ENCODE measurements around the gene METTL27.
"Not testable (repeated sequence)": the region's sequence is repeated elsewhere in the genome, so short reads cannot be mapped to it uniquely, and the experiment has no call there.

Gene METTL27, protein sequence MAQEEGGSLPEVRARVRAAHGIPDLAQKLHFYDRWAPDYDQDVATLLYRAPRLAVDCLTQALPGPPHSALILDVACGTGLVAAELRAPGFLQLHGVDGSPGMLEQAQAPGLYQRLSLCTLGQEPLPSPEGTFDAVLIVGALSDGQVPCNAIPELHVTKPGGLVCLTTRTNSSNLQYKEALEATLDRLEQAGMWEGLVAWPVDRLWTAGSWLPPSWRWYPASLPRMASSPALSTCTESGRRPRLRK

DNA sequence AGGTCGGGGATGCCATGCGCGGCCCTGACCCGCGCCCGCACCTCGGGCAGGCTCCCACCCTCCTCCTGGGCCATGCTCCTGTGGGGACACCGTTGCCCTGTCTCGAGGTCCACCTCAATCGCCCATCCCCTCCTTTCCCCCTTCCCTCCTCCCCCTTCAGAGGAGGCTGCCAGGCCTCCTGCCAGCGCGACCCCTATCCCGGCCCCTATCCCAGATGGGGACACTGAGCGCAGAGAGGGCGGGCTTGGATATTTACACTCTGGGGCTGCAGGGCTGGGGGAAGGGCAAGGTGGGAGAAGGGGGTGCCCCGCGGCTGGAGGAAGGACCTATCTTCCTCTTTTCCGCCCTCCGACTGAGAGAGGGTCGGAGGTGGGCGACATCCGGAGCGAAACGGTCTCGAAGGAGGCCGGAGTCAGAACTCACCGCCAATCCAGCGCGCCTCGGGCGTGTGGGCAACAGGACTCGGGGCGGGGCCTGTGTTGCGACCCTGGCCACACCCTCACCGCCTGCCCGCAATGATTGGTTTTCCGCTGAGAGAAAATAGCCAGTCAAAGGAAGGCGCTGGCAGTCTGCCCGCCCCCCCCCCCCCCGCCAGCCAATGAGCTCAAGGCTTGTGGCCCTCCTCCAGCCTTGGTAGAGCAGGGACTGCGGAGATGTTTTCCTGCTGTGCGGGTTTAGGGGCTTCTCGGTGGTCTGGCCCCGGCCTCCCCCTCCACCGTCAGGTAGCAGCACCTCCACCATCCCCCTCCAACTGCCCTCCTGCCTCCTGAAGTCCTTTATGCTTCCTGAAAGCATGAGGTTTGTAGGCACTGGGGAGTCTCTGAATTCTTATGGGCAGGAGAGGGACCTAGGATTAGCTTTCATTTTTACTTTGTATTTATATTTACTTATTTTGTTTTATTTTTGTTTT lies at the start of gene METTL27:
Gene METTL27, minus strand, starts transcription at position 450 of the 910 bp plus-strand sequence. Its CDS starts 376 bp downstream, at position 74.
- DNase-seq (ENCODE audit: low read depth): peak; percentile 88

DNA sequence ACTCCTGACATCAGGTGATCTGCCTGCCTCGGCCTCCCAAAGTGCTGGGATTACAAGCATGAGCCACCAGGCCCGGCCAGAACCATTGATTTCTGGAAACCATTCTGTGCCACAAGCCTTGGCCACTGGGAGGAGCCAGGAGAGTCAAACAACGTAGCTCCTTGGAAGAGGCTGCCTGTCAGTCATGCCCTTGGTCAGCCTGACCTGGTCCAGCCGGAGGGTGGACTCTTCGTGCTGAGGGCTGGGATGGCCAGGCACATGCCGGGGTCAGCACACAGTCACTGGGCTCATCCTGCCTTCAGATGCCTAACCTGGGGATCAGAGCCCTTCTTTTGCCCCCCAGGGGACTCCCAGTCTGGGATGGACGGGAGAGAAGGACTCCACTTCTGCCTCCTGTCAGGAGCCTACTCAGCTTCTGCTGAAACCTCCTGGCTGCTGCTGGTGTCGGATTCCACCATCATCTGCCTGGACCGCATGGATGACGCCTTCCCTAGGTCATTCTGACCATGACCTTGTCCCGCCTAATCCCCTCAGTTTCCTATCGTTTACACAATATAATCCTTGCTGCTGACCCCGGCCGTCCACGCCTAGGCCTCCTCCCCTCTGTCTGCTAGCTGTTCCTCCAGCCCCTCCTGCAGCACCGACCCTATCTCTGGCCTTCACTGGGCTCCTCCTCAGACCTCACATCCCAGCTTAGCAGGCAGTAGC lies 49.0 kb upstream of the METTL27 start:
- no peak for DNase-seq (ENCODE audit: low read depth)

DNA sequence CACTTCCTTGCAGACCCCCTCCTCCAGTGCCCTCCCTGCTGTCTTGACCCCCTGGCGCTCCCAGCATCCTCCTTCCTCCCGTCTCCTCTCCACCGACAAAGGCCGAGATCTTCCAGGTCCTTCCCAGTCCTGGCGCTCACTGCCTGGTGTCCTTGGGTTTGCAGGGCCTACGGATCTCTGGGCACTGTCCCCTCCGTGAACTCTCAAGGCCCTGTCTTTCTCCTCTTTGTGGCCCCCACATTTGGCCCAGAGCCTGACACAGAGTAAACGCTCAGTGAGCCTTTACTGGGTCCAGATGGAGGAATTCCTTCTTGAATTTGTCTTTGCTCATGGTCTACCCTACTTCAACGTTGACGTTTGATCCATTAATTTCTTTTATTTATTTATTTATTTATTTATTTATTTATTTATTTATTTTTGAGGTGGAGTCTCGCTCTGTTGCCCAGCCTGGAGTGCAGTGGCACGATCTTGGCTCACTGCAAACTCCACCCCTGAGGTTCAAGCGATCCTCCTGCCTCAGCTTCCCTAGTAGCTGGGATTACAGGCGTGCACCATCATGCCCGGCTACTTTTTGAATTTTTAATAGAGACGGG lies 48.3 kb upstream of the METTL27 start:
- no peak for DNase-seq (ENCODE audit: low read depth)

DNA sequence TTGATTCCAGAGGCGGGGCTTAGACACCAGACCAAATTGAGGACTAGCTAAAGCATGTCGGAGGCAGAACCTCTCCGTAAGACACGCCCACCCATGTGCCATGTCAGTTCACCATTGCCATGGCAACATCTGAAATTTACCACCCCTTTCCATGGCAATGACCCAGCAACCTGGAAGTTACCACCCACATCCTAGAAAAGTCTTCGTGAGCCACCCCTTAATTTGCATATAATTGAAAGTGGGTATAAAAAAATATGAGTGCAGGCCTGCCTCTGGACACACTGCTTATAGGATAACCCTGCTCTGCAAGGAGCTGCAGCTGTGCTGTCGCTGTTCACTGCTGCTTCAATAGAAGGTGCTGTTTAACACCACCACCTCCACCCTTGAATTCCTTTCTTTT lies 46.6 kb upstream of the METTL27 start:
- no peak for DNase-seq (ENCODE audit: low read depth)

DNA sequence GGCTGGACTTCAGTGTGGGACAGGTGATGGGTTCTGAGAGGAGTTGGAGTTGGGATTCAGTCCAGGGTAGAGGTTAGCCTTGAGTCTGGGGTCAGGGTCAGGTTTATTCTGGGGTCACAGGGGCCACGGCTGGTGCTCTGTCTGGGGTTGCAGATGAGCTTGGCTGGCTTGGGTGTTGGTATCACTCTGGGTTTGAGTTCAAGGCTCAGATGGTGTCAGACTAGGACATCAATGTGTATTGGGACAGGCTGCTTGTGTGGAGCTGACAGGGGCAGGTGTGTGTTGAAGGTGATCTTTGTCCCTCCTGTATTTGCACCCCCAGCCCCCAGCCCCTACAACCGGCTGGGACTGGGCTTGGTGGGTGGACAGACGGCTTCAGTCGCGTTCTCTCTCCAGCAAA lies 45.4 kb upstream of the METTL27 start:
- DNase-seq (ENCODE audit: low read depth): no peak

DNA sequence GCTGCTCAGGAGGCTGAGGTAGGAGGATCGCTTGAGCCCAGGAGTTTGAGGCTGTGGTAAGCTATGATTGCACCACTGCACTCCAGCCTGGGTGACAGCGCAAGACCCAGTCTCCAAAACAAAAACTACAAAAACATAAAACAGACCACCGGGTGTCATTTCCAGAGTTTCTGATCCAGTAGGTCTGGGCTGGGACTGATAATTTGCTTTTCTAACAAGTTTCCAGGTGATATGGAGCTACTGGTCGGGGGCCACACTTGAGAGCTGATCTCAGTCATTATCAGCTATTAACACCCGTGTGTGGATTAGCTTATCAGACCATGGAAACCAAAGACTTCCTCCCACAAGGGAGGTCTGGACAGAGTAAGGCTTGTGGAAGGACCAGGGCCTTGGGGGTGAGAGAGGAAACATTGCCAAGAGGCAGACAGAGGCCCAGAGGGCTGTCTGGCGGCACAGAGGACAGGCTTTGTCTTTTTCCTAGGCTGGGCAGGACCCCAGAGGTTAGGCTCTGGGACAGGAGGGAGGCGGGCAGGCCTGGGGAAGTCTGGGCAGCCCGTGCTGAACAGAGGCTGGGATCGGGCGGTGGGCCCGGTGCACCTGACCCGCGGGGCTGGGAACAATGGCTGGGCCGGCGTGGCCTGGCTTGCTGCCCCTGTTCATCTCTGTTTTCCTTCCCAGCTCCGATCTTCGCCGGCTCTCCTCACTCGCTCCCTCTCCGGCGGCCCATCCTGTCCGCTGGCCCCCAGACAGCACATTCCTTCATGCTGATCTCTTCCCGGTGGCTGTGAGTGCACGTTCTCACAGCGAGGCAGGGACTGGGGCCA lies 43.9 kb upstream of the METTL27 start:
- peak; percentile 88 for DNase-seq (ENCODE audit: low read depth)

DNA sequence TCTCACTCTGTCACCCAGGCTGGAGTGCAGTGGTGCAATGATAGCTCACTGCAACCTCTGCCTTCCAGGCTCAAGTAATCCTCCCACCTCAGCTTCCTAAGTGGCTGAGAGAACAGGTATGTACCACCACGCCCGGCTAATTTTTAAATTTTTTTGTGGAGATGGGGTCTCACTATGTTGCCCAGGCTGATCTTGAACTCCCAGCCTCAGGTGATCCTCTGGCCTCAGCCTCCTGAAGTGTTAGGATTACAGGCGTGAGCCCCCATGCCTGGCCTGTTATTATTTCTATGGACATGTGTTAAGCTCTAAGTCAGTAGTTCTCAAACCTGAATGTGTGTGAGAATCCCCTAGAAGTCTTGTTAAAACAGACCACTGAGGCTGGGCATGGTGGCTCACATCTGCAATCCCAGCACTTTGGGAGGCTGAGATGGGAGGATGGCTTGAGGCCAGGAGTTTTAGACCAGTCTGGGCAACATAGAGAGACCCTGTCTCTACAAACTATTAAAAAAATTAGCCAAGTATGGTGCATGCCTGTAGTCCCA lies 43.2 kb upstream of the METTL27 start:
- DNase-seq (ENCODE audit: low read depth): no peak

DNA sequence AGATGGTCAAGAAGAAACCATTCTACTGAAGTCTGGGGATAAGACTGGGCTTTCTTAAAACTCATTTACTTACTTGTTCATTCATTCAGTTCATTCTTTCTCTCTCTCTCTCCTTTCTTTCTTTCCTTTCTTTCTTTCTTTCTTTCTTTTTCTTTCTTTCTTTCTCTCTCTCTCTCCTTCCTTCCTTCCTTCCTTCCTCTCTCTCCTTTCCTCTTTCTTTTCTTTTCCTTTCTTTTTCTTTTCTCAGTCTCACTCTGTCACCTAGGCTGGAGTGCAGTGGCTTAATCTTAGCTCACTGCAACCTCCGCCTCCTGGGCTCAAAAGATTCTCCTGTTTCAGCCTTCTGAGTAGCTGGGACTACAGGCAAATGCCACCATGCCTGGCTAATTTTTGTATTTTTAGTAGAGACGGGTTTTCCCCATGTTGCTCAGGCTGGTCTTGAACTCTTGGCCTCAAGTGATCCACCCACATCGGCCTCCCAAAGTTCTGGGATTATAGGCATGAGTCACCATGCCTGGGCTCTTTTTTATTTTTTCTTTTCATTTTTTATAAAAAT lies 42.6 kb upstream of the METTL27 start:
- DNase-seq (ENCODE audit: low read depth): not testable (repeated sequence)

DNA sequence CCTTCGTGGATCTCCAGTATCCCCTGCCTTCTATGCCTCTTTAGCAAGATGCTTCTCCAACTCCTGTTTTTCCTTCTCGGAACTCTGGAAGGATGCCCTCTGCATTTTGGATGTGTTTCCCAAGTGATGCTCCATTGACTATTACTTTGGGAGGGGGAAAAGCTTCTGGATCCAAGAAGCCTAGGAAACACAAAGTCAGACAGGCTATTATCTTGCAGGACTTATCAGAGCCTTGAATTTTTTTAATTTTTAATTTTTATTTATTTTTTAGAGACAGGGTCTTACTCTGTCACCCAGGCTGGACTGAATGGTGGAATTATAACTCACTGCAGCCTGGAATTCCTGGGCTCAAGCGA lies 39.7 kb upstream of the METTL27 start:
- no peak for DNase-seq (ENCODE audit: low read depth)

DNA sequence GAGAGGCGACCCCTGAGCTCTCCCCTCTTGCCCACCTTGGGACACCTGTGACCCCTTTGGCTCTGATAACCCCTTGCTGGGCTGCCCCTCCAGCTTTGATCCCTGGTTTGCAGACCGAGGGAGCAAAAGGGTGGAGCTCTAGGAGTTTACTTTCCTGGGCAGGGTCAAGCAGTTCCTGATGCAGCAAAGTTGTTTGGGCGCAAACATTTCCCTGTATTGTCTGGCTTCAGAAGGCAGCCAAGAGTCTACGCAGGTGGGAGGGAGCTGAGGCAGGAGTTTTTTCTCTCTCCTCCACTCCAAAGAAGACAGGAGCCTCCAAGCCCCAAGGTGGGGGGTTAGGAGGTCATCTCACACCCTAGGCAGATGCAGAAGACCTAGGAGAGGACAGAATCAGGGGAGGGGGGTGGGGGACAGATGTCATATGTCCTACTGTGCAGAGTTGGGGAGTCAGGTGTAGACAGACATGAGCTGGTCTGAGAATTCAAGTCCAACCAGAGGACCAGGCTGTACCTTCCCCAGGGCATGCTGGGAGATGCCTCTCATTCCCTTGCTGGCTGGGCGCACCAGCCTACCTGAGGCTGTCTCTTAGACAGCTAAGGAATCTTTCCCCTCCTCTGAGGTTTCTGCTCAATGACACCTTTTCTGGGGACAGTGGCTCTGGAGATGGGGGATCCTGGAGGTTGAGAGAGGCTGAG lies 39.2 kb upstream of the METTL27 start:
- DNase-seq (ENCODE audit: low read depth): no peak

DNA sequence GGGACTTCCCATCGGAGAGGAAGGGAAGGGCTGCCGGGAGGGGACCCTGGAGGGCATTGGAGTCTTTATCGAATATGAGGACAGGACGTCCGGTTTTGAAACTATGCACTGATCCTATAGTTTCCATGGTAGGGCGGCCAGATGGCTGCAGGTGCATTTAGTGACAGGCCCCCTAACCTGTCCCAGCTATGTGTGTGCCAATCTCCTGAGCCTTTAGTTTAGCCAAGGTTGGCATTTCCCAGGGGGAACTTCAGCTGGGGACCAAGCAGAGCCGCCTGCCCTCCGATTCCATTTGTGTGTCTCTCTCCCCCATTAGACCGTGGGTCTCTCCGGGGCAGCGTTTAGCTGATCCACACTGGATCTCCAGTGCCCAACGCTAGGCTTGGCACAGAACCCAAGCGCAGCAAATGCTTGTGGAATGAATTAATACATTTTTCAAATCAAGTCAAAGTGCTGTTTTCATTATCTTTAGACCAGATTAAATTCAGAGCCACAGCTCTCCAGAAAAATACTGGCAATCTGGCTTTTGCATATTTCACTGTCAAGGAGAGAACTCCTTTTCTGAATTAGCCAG lies 38.5 kb upstream of the METTL27 start:
- no peak for DNase-seq (ENCODE audit: low read depth)

DNA sequence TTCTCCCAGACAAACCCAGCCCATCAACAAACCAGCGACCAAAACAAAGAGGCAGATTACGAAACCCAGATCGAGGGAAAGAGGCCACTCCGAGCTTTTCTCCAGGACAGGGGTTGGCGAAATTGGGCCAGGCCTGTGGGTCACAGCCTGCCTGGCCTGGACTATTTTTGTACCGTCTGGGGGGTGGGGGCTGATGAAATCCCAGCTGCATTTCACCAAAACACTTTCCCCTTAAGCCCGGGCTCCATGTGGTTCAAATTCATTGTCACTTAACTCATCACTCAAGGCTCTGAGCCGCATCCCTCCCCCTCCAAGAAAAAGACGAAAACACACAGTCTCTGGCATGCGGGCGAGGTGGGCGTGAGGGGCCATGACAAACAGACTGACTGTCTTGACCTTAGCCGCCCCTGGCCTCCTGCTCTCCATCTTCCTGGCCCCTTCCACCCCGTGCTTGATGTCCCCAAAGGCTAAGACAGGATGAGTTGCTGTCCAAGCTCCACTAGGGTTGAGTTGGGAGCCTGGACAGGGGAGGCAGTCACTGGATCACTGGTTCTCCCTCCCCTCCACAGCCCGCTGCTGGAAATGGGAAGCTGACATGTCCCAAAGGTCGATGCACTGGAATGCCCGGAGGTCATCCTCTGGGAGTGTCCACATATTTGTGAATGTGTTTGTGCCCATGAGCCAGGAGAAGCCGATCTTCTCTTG lies 37.8 kb upstream of the METTL27 start:
- DNase-seq (ENCODE audit: low read depth): no peak

DNA sequence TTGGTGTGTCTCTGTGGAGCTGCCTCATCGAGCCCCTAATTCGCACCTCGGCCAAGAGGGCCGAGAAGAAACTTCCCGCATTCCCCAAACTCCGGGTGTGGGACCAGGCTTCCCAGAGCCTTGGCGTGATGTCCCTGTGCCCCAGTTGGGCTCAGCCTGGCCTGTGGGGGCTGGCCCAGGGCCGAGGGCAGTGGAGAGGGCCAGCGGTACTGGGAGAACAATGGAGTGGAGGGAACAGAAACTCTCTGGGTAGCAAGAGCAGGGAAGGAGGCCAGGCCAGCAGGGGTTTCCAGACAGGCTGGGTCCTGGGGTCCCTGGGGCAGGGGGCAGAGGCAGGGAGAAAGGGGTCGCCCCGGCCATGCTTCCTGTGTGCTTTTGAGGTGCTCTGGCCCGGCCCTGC lies 34.7 kb upstream of the METTL27 start:
- no peak for DNase-seq (ENCODE audit: low read depth)

DNA sequence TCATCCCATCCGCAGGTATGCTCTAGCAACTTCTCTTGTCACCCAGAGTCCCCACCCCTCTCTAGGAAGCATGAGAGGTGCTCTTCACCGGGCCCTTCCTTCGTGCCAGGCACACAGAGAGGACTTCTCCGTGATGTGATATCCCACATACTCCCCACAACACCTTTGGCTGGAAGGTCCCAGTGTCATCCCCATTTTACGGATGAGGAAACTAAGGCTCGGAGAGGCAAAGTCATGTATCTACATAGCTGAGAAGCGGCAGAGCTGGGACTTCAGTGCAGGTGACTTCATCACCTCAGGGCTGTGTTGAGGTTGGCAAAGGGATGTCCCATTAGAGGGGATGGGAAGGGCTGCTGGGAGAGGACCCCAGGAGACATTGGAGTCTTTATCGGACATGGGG lies 34.0 kb upstream of the METTL27 start:
- DNase-seq (ENCODE audit: low read depth): no peak

DNA sequence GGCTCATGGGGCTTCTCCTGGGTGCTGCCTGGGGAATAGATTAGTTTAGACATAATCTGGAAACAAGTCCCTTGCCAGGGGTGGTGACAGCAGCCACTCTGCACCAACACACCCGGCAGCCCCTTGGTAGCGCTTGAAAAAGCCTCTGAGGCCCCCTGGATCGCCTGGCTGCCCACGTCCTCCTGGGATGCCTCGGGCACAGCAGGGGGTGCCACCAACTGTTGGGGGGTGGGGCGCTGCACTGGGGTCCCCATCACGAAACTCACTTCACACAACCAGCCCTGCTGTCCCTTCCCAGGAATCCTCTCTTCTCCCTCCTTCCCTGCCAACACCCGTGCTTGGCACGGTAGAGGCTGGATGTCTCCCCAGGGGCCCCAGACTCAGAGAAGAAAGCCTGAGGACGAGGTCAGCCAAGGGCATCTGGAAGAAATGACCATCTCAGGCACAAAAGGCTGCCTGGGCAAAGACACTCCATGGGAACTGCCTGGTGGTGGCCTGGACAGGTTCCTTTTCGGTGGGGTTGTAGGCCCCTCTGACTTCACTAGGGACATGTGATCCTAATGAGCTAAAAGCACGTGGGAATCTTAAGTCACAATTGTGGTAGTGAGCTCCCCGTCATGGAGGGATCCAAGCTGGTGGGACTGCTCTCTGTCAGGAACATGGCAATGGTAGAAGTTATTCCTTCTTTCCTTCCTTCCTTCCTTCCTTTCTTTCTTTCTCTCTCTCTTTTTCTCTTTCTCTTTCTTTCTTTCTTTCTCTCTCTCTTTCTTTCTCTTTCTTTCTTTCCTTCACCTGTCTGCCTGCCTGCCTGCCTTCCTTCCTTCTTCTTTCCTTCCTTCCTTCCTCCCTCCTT lies 30.0 kb upstream of the METTL27 start:
- DNase-seq (ENCODE audit: low read depth): no peak

DNA sequence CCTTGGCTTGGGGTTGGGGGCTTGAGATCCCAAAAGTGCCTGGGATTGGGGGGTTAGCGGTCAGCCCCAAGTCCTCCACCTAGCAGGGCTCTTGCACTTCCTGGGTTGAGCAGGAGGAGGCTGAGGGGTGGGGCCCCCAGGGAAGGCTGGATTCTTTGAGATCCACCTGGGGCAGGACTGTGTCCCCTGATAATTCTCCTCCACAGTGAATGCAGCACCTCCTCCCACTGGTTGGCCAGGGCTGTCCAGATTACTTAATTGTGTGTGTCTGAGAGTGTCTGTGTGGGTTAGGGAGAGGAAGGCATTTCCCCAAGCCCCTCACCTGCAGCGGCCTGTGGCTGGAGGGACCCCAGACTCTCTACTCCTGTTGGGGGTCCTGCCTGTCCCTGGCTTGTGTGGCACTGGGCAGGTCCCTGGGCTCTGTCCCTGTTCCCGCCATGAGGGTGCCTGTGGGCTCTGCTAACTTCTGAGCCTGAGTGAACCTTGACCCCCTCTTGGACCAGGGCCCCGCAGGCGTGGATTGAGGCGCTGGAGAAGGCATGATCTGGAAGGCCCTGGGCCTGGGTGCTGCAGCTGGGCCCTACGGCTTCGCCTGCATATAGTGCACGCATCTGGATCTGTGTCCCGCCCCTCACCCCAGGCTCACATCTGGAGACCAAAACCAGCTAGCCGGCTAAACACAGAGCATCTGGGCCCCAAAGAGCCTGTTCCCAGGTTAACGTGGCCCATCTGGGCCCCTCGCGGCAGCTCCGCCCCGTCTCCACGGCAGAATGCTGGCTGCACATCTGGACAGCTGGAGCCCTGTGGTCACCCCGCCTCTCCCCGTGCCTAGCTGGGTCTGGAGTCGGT lies 29.1 kb upstream of the METTL27 start:
- DNase-seq (ENCODE audit: low read depth): no peak

DNA sequence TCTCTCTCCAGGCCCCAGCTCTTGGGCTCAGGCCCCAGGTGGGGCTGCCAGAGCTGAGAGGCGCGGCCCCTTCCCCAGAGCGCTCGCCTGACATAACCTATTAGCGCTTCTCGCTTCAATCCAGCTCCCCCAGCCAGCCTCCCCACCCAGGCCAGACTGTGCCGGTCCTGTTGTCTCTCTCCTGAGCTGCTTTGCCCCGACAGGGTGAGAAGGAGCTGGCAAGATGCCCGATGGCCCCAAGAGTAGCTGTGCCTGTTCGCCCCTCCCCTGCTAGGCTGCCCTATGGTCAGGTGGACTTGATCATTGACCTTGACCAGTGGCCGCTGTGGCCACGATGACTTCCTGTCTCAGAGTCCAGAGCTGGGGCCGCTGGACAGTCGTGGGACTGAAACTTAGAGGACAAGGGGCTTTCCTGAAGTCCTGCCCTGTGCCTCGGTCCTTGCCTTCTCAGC lies 27.8 kb upstream of the METTL27 start:
- DNase-seq (ENCODE audit: low read depth): no peak
